ENCODE results near the gene DHRS12.

DHRS12 gene

GRCh38 chr13:51728972-51729371 lies 75.0 kb downstream of the DHRS12 start:
- Histone ChIP-seq H3K27ac (ENCODE audit: low read length) (no peak overlapping the region), H3K9me3 (ENCODE audit: insufficient read depth, low read length) (no peaks in the 10 kb centered on the region), H3K79me2 (ENCODE audit: low read length) (no peaks in the 10 kb centered on the region), H3K4me2 (ENCODE audit: low read length) (no peak overlapping the region), H3K4me3 (ENCODE audit: low read length) (no peak overlapping the region), H3K36me3 (replicated peaks; ENCODE audit: low read depth, low read length) (peaks cover 9% of the 10 kb centered on the region), H2AFZ (ENCODE audit: low read depth, low read length) (no peak overlapping the region), H3K27me3 (ENCODE audit: low read depth, low read length) (no peaks in the 10 kb centered on the region), H4K20me1 (ENCODE audit: insufficient read depth, low read length) (no peaks in the 10 kb centered on the region), H3K9ac (ENCODE audit: low read length) (no peak overlapping the region), H3K4me1 (ENCODE audit: low read length) (peaks cover 4% of the 10 kb centered on the region; the same call in 1 of the 2 replicates)
- TF ChIP-seq EZH2phosphoT487 (IDR thresholded peaks at IDR 0.05; ENCODE audit: low read depth) (no peak), CTCF (IDR thresholded peaks at IDR 0.05; ENCODE audit: low read depth, low read length) (no peak)

- no peaks in the 10 kb centered on the region for H4K20me1 ChIP-seq (ENCODE audit: insufficient read depth, low read length)
- H3K79me2 ChIP-seq (ENCODE audit: low read length) = no peaks in the 10 kb centered on the region
- no peak for TF ChIP-seq EZH2phosphoT487 (IDR thresholded peaks at IDR 0.05; ENCODE audit: low read depth)
- H3K4me3 ChIP-seq (ENCODE audit: low read length) = no peak overlapping the region
- H3K4me1 ChIP-seq (ENCODE audit: low read length) = peaks cover 7% of the 10 kb centered on the region
- H3K9me3 ChIP-seq (ENCODE audit: insufficient read depth, low read length) = no peaks in the 10 kb centered on the region
- H2AFZ ChIP-seq (ENCODE audit: low read depth, low read length) = no peak overlapping the region
- H3K27ac ChIP-seq (ENCODE audit: low read length) = no peak overlapping the region
- H3K9ac ChIP-seq (ENCODE audit: low read length) = no peak overlapping the region
- H3K27me3 ChIP-seq (ENCODE audit: low read depth, low read length) = no peaks in the 10 kb centered on the region
- no peak overlapping the region for H3K4me2 ChIP-seq (ENCODE audit: low read length)
- H3K36me3 ChIP-seq (replicated peaks; ENCODE audit: low read depth, low read length) = peaks cover 9% of the 10 kb centered on the region
These were observed 75.7 kb downstream of the DHRS12 start for GRCh38 chr13:51728275-51728673.

- Histone ChIP-seq H4K20me1 (ENCODE audit: insufficient read depth, low read length) (no peaks in the 10 kb centered on the region), H3K27ac (ENCODE audit: low read length) (no peak overlapping the region), H3K4me3 (ENCODE audit: low read length) (no peak overlapping the region), H3K9ac (ENCODE audit: low read length) (no peak overlapping the region), H3K27me3 (ENCODE audit: low read depth, low read length) (no peaks in the 10 kb centered on the region), H3K4me2 (ENCODE audit: low read length) (no peak overlapping the region), H3K79me2 (ENCODE audit: low read length) (no peaks in the 10 kb centered on the region), H3K36me3 (replicated peaks; ENCODE audit: low read depth, low read length) (peaks cover 9% of the 10 kb centered on the region), H3K9me3 (ENCODE audit: insufficient read depth, low read length) (no peaks in the 10 kb centered on the region), H3K4me1 (ENCODE audit: low read length) (peaks cover 12% of the 10 kb centered on the region), H2AFZ (ENCODE audit: low read depth, low read length) (no peak overlapping the region)
- no peak for TF ChIP-seq CTCF (IDR thresholded peaks at IDR 0.05; ENCODE audit: low read depth, low read length)
- TF ChIP-seq EZH2phosphoT487 (IDR thresholded peaks at IDR 0.05; ENCODE audit: low read depth) = no peak
These were observed 76.2 kb downstream of the DHRS12 start for GRCh38 chr13:51727634-51728274.

- Histone ChIP-seq H3K4me2 (ENCODE audit: low read length) (no peak overlapping the region), H3K9ac (ENCODE audit: low read length) (no peak overlapping the region), H3K4me3 (ENCODE audit: low read length) (no peak overlapping the region), H3K9me3 (ENCODE audit: insufficient read depth, low read length) (no peaks in the 10 kb centered on the region), H2AFZ (ENCODE audit: low read depth, low read length) (no peak overlapping the region), H3K27me3 (ENCODE audit: low read depth, low read length) (no peaks in the 10 kb centered on the region), H3K4me1 (ENCODE audit: low read length) (peaks cover 24% of the 10 kb centered on the region), H3K79me2 (ENCODE audit: low read length) (no peaks in the 10 kb centered on the region), H3K36me3 (replicated peaks; ENCODE audit: low read depth, low read length) (peaks cover 6% of the 10 kb centered on the region), H4K20me1 (ENCODE audit: insufficient read depth, low read length) (no peaks in the 10 kb centered on the region), H3K27ac (ENCODE audit: low read length) (no peak overlapping the region)
- no peak for TF ChIP-seq EZH2phosphoT487 (IDR thresholded peaks at IDR 0.05; ENCODE audit: low read depth)
- TF ChIP-seq CTCF (IDR thresholded peaks at IDR 0.05; ENCODE audit: low read depth, low read length) = no peak
These were observed 77.3 kb downstream of the DHRS12 start for GRCh38 chr13:51726446-51727193.

Data from OCI-LY3 (cell line).